Ovary (tissue), 3 donors: ENCODE data around the gene MYO15B.

Experiments
- POLR2A ChIP-seq: fragments of 450-650 bp; IDR thresholded peaks from one replicate; pipeline ENCODE4 v1.6.1; 2017; ENCODE audit warnings: antibody characterized with exemption, mild to moderate bottlenecking, moderate library complexity
- TF ChIP-seq, protein P1 (sequence below), 3 donors: fragments of 450-650 bp in 2 of 3; fragments of 200-600 bp in 1 of 3; IDR thresholded peaks; one replicate each; pipeline versions ENCODE4 v1.5.1 to v1.8.0; 2016 to 2022; ENCODE audit warnings: antibody characterized with exemption in 3 of 3, mild to moderate bottlenecking in 1 of 3
- donor health status: DM: no; HTN: no; CAD: no.

DNA sequence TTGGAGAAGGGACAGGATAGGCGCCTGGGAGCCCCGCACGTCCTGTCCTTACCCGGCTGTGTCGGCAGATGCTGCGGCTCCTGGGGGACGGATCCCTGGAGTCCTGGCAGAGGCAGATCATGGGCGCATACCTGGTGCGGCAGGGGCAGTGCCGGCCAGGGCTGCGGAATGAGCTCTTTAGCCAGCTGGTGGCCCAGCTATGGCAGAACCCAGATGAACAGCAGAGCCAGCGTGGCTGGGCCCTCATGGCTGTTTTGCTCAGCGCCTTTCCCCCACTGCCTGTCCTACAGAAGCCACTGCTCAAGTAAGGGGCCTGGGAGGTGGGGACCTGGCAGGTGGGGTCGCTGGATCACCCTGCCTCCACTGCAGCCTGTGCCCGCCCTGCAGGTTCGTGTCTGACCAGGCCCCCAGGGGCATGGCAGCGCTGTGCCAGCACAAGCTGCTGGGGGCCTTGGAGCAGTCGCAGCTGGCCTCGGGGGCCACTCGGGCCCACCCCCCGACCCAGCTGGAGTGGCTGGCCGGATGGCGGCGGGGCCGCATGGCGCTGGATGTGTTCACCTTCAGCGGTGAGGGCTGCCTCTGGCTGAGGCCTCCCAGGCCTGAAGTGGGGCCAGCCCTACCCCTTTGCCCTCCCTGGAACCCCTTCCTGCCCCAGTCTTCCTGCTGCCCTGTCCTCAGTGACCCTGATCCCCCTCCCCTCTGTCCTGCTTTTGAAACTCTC, 25.5 kb downstream of the MYO15B start:
- no peak for TF ChIP-seq POLR2A
- TF ChIP-seq, protein P1, sequence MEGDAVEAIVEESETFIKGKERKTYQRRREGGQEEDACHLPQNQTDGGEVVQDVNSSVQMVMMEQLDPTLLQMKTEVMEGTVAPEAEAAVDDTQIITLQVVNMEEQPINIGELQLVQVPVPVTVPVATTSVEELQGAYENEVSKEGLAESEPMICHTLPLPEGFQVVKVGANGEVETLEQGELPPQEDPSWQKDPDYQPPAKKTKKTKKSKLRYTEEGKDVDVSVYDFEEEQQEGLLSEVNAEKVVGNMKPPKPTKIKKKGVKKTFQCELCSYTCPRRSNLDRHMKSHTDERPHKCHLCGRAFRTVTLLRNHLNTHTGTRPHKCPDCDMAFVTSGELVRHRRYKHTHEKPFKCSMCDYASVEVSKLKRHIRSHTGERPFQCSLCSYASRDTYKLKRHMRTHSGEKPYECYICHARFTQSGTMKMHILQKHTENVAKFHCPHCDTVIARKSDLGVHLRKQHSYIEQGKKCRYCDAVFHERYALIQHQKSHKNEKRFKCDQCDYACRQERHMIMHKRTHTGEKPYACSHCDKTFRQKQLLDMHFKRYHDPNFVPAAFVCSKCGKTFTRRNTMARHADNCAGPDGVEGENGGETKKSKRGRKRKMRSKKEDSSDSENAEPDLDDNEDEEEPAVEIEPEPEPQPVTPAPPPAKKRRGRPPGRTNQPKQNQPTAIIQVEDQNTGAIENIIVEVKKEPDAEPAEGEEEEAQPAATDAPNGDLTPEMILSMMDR (IDR thresholded peaks at IDR 0.05) = no peak
